ENCODE measurements around the gene GEMIN2. TPM values are rescaled to one million over a fixed set of nuclear protein-coding genes. Genes with fewer than 3 reads are reported as not detected.

The GEMIN2 gene
- total and polyA plus RNA-seq, 2 donors (not counting 3 experiments of a cell fraction or from before 2014, with no cell fraction given), result 14.3 to 19.5 TPM

DNA sequence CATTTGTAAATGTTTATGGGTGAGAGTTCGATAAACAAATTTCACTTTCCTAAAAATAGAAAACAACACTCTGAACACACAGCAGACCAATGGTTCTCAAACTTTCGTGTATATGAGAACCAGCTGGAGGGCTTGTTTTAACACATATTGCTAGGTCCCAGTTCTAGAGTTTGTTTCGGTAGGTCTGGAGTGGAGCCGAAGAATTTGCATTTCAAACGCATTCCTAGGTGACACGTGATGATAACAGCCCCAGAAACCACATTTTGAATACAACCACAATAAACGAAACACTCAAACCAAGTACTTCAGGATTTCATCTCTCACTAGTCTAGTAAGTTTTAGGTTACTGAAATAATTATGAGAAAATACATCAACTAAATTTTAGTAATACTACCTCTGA lies 28.2 kb upstream of the GEMIN2 start:
- H3K27ac ChIP-seq (ENCODE audit: insufficient read depth, low read depth, low read length), result no peak overlapping the region
- POLR2A ChIA-PET, result no interaction called here
- peaks cover 10% of the 10 kb centered on the region for H3K79me2 ChIP-seq (ENCODE audit: control insufficient read depth, insufficient read depth, low read length)
- no peaks in the 10 kb centered on the region for H3K9me3 ChIP-seq (replicated peaks; ENCODE audit: control insufficient read depth, insufficient read depth, low read length)
- DNase-seq (ENCODE audit: low read depth, low spot score), result no peak
- no TSS peak for BruUV-seq (replicated peaks)
- H2AFZ ChIP-seq (ENCODE audit: low read depth, low read length), result no peak overlapping the region
- no peaks in the 10 kb centered on the region for H3K27me3 ChIP-seq (ENCODE audit: control insufficient read depth in 2 of 2, insufficient read depth in 2 of 2, low read length in 2 of 2)
- TF ChIP-seq MYC (IDR thresholded peaks at IDR 0.05; ENCODE audit: low read depth, low read length) (no peak), EZH2 (IDR thresholded peaks at IDR 0.05; ENCODE audit: borderline replicate concordance, low read depth, low read length, severe bottlenecking) (no peak), GATA2 (IDR thresholded peaks at IDR 0.05; ENCODE audit: insufficient read depth, insufficient read length, low read depth, low read length) (no peak), POLR2A (IDR thresholded peaks at IDR 0.05; ENCODE audit: low read depth, low read length) (no peak), CTCF (IDR thresholded peaks at IDR 0.05; ENCODE audit: extremely low read depth in 1 of 2, insufficient read depth in 1 of 2, low read depth in 1 of 2, low read length in 2 of 2) (no peak), FOS (IDR thresholded peaks at IDR 0.05; ENCODE audit: borderline replicate concordance, insufficient read depth, low read length) (no peak), POLR2AphosphoS5 (IDR thresholded peaks at IDR 0.05; ENCODE audit: insufficient read depth, low read depth, low read length) (no peak), JUN (IDR thresholded peaks at IDR 0.05; ENCODE audit: borderline replicate concordance, insufficient read depth, insufficient read length, low read depth) (no peak)
- TF ChIP-seq, protein P1, sequence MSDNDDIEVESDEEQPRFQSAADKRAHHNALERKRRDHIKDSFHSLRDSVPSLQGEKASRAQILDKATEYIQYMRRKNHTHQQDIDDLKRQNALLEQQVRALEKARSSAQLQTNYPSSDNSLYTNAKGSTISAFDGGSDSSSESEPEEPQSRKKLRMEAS (IDR thresholded peaks at IDR 0.05; ENCODE audit: insufficient read depth, insufficient read length), result no peak
- dilution Hi-C loops (cut with MboI; ENCODE audit: extremely low pct_ligation_motif_present, low sequenced_read_pairs), result no loop called here
- peaks cover 25 to 26% of the 10 kb centered on the region in 2 experiments for H3K36me3 ChIP-seq (ENCODE audit: control insufficient read depth in 2 of 2, extremely low read depth in 1 of 2, insufficient read depth in 2 of 2, low read length in 2 of 2)
- H4K20me1 ChIP-seq (replicated peaks; ENCODE audit: control insufficient read depth, extremely low read depth, insufficient read depth, low read length), result peaks cover 5% of the 10 kb centered on the region
- H3K4me2 ChIP-seq (ENCODE audit: insufficient read depth, low read length), result no peak overlapping the region
- no peak overlapping the region for H3K9ac ChIP-seq (replicated peaks; ENCODE audit: extremely low read depth, insufficient read depth, low read length)
- FAIRE-seq, result no peak
- no peak overlapping the region for H3K4me3 ChIP-seq (replicated peaks in 1 of 3; ENCODE audit: insufficient read depth in 1 of 3, low read depth in 1 of 3, low read length in 3 of 3)
- intact Hi-C loops (cut with micrococcal nuclease), result no loop called here
- no peaks in the 10 kb centered on the region for H3K4me1 ChIP-seq (ENCODE audit: control insufficient read depth, extremely low read depth, insufficient read depth, low read length)
- CTCF ChIA-PET, result interaction anchor here (0.8 kb wide), 1 partner anchor 70 kb away, joined by 3 read pairs; no protein-coding TSS in a partner anchor
- H3K9me1 ChIP-seq (replicated peaks; ENCODE audit: control insufficient read depth, extremely low read depth, insufficient read depth, low read length), result no peaks in the 10 kb centered on the region

Measured in endothelial cell of umbilical vein (primary cell).